Astrocyte of the cerebellum (primary cell): Measurements from ENCODE around the gene CECR2.

ENCODE experiments used
- DNase-seq: peaks from one replicate; pipeline ENCODE4 v3.0.0-alpha.2; 2011; ENCODE audit warnings: low read depth
- H3K4me3 ChIP-seq: 2 replicates; pipeline ENCODE4 v1.5.1; 2011; ENCODE audit warnings: mild to moderate bottlenecking, low read depth, low read length, moderate library complexity
- CTCF ChIP-seq: IDR thresholded peaks from 2 replicates; pipeline ENCODE4 v1.5.1; 2012; ENCODE audit warnings: low read length, low read depth, moderate library complexity, mild to moderate bottlenecking; ENCODE audit errors: missing control alignments
- in situ Hi-C: cut with HindIII; loops from 2 replicates; pipeline ENCODE4 v1.10.0; 2017; ENCODE audit warnings: low sequenced_read_pairs

CECR2 gene

GRCh38 chr22:17483688-17484372 lies 114.6 kb downstream of the CECR2 start:
- no peak for DNase-seq
- no peak for TF ChIP-seq CTCF
- in situ Hi-C loops = no loop called here
- no peak overlapping the region for H3K4me3 ChIP-seq

- no peak for TF ChIP-seq CTCF
- in situ Hi-C loops = no loop called here
- H3K4me3 ChIP-seq = no peak overlapping the region
- no peak for DNase-seq
Measured at GRCh38 chr22:17484608-17485007, 115.3 kb downstream of the CECR2 start.

GRCh38 chr22:17486313-17486712 lies 117.1 kb downstream of the CECR2 start:
- in situ Hi-C loops = no loop called here
- no peak for DNase-seq
- no peak overlapping the region for H3K4me3 ChIP-seq
- TF ChIP-seq CTCF = no peak

- H3K4me3 ChIP-seq = no peak overlapping the region
- DNase-seq = no peak
- TF ChIP-seq CTCF = no peak
- in situ Hi-C loops = no loop called here
Measured at GRCh38 chr22:17486719-17487118, 117.5 kb downstream of the CECR2 start.

GRCh38 chr22:17489101-17489500 lies 119.8 kb downstream of the CECR2 start:
- no peak overlapping the region for H3K4me3 ChIP-seq
- in situ Hi-C loops = no loop called here
- TF ChIP-seq CTCF = no peak
- no peak for DNase-seq

GRCh38 chr22:17491090-17491640 lies 121.9 kb downstream of the CECR2 start:
- DNase-seq = no peak
- no peak for TF ChIP-seq CTCF
- H3K4me3 ChIP-seq = no peak overlapping the region
- in situ Hi-C loops = loop anchor here (10.0 kb wide), 1 partner anchor 416 kb away; no protein-coding TSS in a partner anchor
